ENCODE data around the gene TREML4.

Gene TREML4

GRCh38 chr6:41236276-41236675 lies 8.1 kb downstream of the TREML4 start:
- Histone ChIP-seq H3K4me3 (ENCODE audit: low read depth, low read length) (no peak overlapping the region), H3K4me1 (ENCODE audit: control insufficient read depth, insufficient read depth, low read length) (no peaks in the 10 kb centered on the region), H3K9me3 (ENCODE audit: control insufficient read depth, insufficient read depth, low read depth, low read length) (no peaks in the 10 kb centered on the region), H3K27ac (ENCODE audit: extremely low read depth, low read depth, low read length) (no peak overlapping the region), H3K36me3 (ENCODE audit: control insufficient read depth in 2 of 2, insufficient read depth in 1 of 2, low read length in 2 of 2) (no peaks in the 10 kb centered on the region)
- POLR2A ChIA-PET: no interaction called here
- no peak for TF ChIP-seq ZXDB (tag by site-specific recombination; IDR thresholded peaks at IDR 0.05)
- TF ChIP-seq ZNF140 (tag by site-specific recombination; IDR thresholded peaks at IDR 0.05): no peak
- no peak for TF ChIP-seq ZNF664 (tag by site-specific recombination; IDR thresholded peaks at IDR 0.05)
- no peak for TF ChIP-seq ZNF580 (tag by site-specific recombination; IDR thresholded peaks at IDR 0.05)
- TF ChIP-seq OSR2 (tag by site-specific recombination; IDR thresholded peaks at IDR 0.05): no peak
- no peak for TF ChIP-seq ZNF624 (tag by site-specific recombination; IDR thresholded peaks at IDR 0.05)
- no peak for TF ChIP-seq ZNF214 (tag by site-specific recombination; IDR thresholded peaks at IDR 0.05; ENCODE audit: borderline replicate concordance)
- TF ChIP-seq BCL11B (tag by site-specific recombination; IDR thresholded peaks at IDR 0.05; ENCODE audit: low read depth): no peak
- no peak for TF ChIP-seq MEIS1 (CRISPR knock-in tag; IDR thresholded peaks at IDR 0.05; ENCODE audit: borderline replicate concordance)
- TF ChIP-seq ZFP41 (tag by site-specific recombination; IDR thresholded peaks at IDR 0.05; ENCODE audit: borderline replicate concordance): no peak
- TF ChIP-seq GLIS1 (tag by site-specific recombination; IDR thresholded peaks at IDR 0.05): no peak
- TF ChIP-seq ZNF677 (tag by site-specific recombination; IDR thresholded peaks at IDR 0.05): no peak
- no peak for TF ChIP-seq ZSCAN16 (tag by site-specific recombination; IDR thresholded peaks at IDR 0.05)
- TF ChIP-seq ZNF510 (tag by site-specific recombination; IDR thresholded peaks at IDR 0.05; ENCODE audit: insufficient replicate concordance): no peak
- TF ChIP-seq ZNF26 (tag by site-specific recombination; IDR thresholded peaks at IDR 0.05): no peak
- no peak for TF ChIP-seq EGR2 (tag by site-specific recombination; IDR thresholded peaks at IDR 0.05; ENCODE audit: low read depth)
- no peak for TF ChIP-seq ZNF223 (tag by site-specific recombination; IDR thresholded peaks at IDR 0.05)
- CTCF ChIA-PET: interaction anchor here (0.5 kb wide), 1 partner anchor 172 kb away, joined by 3 read pairs; no protein-coding TSS in a partner anchor

- Histone ChIP-seq H3K9me3 (ENCODE audit: control insufficient read depth, insufficient read depth, low read depth, low read length) (no peaks in the 10 kb centered on the region), H3K4me1 (ENCODE audit: control insufficient read depth, insufficient read depth, low read length) (no peaks in the 10 kb centered on the region), H3K4me3 (ENCODE audit: low read depth, low read length) (no peak overlapping the region), H3K36me3 (ENCODE audit: control insufficient read depth in 2 of 2, insufficient read depth in 1 of 2, low read length in 2 of 2) (no peaks in the 10 kb centered on the region), H3K27ac (ENCODE audit: extremely low read depth, low read depth, low read length) (no peak overlapping the region)
- ChIA-PET CTCF (interaction anchor here (0.5 to 0.7 kb wide), 2 partner anchors 8 to 173 kb away, joined by 3 read pairs; no protein-coding TSS in a partner anchor), POLR2A (no interaction called here)
- TF ChIP-seq ATF2 (tag by site-specific recombination; IDR thresholded peaks at IDR 0.05; ENCODE audit: low read depth) (no peak), ZNF132 (tag by site-specific recombination; IDR thresholded peaks at IDR 0.05; ENCODE audit: borderline replicate concordance) (no peak), ZNF18 (tag by site-specific recombination; IDR thresholded peaks at IDR 0.05) (no peak)
Measured at GRCh38 chr6:41237128-41237527, 9.0 kb downstream of the TREML4 start.
